Renal cortical epithelial cell (primary cell): ENCODE measurements around the gene RNF112. TPM values are rescaled to one million over a fixed set of nuclear protein-coding genes. Genes with fewer than 3 reads are reported as not detected.

Experiments
- DNase-seq: peaks from one replicate; pipeline ENCODE4 v3.0.0-alpha.2; 2011; ENCODE audit warnings: low read depth
- total RNA-seq: library from RNA; depleted of rRNA; stranded (reverse); fragments of >200 nt; gene quantifications from 2 replicates; pipeline ENCODE4 v1.2.3, GENCODE V29; 2014

Gene RNF112
- total RNA-seq, 1 donor from 2014 or later = not detected

- DNase-seq = no peak
Measured at GRCh38 chr17:19388791-19389785, 21.9 kb upstream of the RNF112 start.

DNA sequence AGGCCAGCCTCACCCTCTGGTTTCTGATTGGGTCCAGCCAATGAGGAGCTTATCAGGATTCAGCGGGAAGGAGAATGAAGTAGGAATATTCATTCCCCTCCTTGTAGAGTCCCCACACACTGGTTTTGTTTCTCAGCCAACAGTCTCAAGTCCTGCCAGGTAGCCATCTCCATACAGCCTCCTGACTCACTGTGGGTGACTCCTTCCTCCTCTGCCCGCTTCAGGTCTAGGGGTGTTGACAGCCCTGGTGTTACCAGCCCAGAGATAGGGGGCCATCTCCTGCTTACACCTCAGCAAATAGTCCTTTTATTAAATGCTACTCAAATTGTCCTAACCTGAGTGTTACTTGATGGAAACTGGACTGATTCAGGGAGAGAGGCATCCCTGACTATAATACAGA lies 20.1 kb upstream of the RNF112 start:
- DNase-seq = no peak

DNA sequence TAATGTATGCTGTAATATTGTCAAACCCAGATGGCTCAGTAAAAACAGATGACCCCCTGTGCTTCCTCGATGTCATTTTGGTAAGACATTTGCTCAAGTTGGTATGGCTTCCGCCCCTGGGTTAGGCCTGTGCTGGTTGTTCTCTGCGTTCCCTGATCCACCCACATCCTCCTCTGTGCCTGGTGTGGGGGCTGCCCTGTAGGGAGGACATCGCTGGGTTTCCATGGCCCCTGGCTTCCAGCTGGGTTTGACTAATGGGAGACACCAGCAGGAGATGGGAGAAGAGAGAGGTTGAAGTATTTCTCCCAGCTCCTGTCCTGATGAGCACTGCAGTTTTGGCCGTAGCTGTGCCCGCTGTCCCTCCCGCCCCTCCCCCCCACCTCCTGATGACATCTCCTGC lies 19.6 kb upstream of the RNF112 start:
- no peak for DNase-seq

GRCh38 chr17:19392303-19392702 lies 18.7 kb upstream of the RNF112 start:
- DNase-seq = no peak

DNA sequence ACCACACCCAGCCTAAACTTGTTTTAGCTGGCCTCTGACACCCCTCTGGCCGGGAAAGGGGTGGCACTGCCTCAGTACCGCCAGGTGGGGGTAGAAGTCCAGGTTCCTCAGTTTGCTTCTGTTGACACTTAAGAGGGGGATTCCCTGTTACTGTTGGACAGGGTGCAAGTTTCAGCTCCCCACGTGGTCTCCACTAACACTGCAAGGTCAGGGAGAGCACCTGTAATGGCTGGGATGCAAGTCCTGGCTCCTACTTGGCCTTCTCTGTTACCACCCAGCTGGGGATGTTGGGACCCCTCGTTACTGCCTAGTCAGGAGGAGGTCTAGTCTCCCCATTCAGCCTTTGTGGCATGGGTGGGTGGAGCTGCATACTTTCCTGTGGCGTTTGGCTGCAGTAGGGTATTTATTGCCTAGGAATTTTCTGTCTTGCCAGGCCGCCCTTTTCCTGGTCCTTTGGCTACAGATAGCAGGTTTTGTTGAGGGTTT lies 13.4 kb upstream of the RNF112 start:
- no peak for DNase-seq

- DNase-seq = peak; percentile 40
Measured at GRCh38 chr17:19398301-19399181, 12.5 kb upstream of the RNF112 start.

GRCh38 chr17:19399750-19400450 lies 11.1 kb upstream of the RNF112 start:
- DNase-seq = no peak

- DNase-seq = no peak
Measured at GRCh38 chr17:19401321-19402010, 9.6 kb upstream of the RNF112 start.

DNA sequence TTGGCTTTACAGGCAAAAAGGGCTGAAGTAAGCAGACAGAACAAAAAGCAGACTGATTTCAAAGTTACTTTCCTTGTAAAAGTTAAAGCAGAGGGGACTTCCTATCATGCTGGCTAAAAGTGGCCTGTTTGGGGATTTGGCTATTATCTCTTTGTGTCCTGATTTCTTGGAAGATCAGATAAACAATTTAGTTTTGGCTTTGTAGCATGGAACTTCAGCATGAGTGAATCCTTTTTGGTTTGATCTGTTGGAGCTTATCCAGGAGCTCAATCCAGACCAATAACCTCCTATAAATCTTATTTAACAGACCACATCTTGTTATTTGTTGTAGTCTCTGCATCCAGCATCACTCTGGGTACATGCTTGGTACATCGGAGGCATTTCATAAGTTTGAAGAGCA lies 8.9 kb upstream of the RNF112 start:
- no peak for DNase-seq

DNA sequence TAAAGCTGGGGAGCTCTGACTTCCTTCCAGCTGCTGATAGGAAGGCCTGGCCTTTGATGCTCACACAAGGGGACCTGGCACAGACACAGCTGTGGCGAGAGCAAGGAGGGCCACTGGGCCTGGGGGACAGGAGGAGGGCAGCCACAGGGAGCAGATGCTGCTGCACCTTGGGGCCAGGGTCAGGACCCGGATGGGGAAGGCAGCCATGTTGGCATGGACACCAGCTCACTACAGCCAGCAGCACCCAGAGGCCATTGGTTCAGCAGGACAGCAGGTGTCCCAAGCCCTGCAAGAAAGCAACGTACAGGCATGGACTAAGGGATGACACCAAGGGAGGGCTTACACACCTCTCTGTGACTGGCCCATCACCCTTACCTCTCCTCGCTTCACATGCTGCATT lies 8.0 kb upstream of the RNF112 start:
- DNase-seq = no peak

DNA sequence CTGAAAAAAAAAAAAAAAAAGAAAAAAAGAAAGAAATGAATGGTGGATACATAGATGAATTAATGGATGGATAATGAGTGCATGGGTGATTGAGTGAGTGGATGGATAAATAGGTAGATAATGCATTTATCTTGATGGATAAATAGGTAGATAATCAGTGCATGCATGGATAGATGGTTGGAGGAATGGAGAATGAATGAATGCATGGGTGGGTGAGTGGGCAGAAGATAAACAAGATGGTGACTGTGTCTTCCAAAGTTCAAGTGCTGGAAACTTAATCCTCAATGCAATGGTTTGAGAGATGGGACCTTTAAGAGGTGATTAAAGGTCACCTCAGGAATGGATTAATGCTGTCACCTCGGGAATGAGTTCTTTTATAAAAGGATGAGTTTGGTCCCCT lies 6.8 kb upstream of the RNF112 start:
- no peak for DNase-seq

DNA sequence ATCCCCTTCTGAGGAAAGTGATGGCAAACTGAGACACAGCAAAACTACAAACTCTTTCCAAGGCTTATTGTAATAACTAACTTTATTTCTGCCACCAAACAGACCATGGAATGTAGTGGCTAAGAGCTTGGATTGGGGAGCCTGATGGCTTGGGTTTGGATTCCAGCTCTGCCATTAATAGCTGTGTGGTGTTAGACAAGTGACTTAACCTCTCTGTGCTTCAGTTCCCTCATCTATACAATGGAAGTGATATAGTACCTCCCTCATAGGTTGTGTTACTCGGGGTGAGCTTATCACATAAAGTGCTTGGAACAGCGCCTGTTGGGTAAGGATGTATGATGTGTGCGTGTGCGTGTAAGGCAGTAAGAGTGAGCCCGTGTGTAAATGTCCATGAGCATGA lies 5.9 kb upstream of the RNF112 start:
- DNase-seq = no peak

GRCh38 chr17:19407601-19408345 lies 3.3 kb upstream of the RNF112 start:
- DNase-seq = no peak

GRCh38 chr17:19408346-19408710 lies 2.7 kb upstream of the RNF112 start:
- no peak for DNase-seq

DNA sequence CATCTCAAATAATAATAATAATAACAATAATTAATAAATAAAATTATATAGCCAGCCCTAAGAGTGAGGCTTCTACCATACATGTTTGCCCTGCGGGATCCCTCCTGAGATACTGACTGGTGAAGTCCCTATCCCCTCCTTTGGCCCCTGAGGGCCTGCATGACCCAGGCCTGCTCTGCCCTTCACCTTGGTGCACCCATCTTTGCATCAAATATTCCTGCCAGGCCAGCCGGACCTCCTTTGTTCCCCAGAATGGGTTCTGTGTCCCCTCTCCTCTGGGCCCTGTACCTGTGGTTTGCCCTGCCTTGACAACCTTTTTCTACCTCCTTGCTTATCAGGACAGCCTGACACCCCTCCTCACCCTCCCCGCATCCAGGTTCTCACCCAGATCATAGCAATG lies 2.0 kb upstream of the RNF112 start:
- no peak for DNase-seq

DNA sequence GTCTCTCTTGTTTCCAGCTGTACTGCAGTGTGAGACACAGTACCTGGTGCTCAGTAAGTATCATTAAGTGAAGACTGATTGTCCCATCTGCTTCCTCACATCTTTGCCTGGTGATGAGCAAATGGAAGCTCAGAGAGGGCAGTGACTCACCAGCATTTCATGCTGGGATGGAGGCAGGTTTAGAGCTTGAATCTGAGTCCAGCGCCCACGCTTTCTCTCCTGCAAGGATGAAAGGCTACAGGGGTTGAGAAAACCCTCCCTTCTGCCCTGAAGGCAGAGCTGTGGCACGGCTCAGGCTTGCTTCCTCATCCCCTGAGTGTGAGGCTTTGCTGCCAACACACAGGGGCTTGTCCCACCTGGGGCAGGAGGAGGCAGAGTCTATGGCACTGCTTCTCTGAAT lies 1.5 kb upstream of the RNF112 start:
- DNase-seq = peak; percentile 61

- DNase-seq = no peak
Measured at GRCh38 chr17:19410091-19410490, 941 bp upstream of the RNF112 start.

DNA sequence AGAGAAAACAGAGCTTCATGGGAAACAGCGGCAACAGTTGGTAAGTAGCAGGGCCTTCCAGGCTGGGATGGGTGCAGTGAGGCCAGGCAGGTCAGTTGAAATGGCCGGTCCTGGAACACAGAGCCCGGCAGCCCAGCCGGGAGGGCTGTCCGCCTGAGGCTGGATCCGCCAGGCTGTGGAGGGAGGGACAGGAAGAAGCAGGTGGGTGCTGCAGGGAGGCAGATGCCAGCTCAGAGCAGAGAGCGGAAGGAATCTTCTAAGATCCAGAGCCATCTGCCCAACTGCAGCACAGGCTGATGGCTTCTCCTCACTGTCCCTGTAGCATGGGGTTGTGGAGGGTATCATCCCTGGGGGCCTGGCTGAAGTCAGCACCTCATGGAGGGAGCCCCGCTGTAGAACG lies 599 bp downstream of the RNF112 start:
- no peak for DNase-seq

DNA sequence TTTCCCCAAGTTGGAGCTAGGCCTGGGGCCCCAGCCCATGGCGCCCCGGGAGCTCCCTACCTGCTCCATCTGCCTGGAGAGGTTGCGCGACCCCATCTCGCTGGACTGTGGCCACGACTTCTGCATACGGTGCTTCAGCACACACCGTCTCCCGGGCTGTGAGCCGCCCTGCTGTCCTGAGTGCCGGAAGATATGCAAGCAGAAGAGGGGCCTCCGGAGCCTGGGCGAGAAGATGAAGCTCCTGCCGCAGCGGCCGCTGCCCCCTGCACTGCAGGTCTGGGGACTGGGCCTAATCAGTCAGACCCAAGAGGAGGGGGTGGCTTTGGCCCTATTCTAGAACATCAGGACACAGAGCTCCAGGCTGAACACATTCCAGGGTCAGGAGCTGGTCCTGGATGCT lies 1.5 kb downstream of the RNF112 start:
- no peak for DNase-seq

- DNase-seq = no peak
Measured at GRCh38 chr17:19412984-19413383, 2.0 kb downstream of the RNF112 start.

DNA sequence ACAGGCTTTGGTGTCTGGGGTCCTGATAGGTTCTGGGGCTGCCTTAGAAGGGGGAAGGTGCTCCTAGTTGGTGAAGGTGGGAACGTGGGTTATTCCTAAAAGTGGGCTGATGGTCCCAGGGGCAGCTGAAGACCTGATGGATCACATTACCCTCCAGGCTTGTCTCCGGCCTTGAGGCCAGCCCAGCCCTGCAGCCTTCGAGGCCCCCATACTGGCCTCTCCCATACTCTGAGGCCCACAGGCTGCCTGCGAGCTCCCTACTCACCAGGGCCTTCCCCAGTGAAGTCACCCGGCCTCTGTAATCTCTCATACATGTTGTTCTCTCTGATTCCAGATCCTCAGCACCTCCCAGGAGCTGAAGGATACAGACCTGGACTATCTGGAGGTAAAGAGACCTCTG lies 2.7 kb downstream of the RNF112 start:
- DNase-seq = no peak
